HepG2 (cell line): ENCODE measurements around the gene ZER1. TPM values are rescaled to one million over a fixed set of nuclear protein-coding genes. Genes with fewer than 3 reads are reported as not detected.

Experiments used
- ARID3A ChIP-seq: IDR thresholded peaks from 2 replicates; pipeline ENCODE4 v1.6.1; 2012; ENCODE audit warnings: low read depth, low read length, improper control_type of control experiment
- ASH2L ChIP-seq: fragments of 300-600, 200-600 bp; sonication (generic); IDR thresholded peaks from 2 replicates; pipeline ENCODE4 v1.7.0; 2017; ENCODE audit warnings: low read depth, mild to moderate bottlenecking, moderate library complexity, mixed read lengths, low read length; ENCODE audit not compliant: insufficient read length
- CBX2 ChIP-seq, 2 experiments: fragments of 200-600 bp in 1 of 2; sonication (generic); formaldehyde crosslinking in 1 of 2; IDR thresholded peaks; 2 replicates each; pipeline versions ENCODE4 v1.7.0 to v1.8.1; 2018 to 2022; ENCODE audit warnings: low read depth in 2 of 2, low read length in 1 of 2, mild to moderate bottlenecking in 1 of 2, missing genetic modification reagents in 1 of 2
- E2F2 ChIP-seq: sonication (generic); formaldehyde crosslinking; IDR thresholded peaks from 2 replicates; pipeline ENCODE4 v1.4.0; 2020; ENCODE audit warnings: missing genetic modification reagents, borderline replicate concordance
- FOXP1 ChIP-seq, 2 experiments: fragments of 450-650 bp in 1 of 2; IDR thresholded peaks; 2 replicates each; pipeline ENCODE4 v1.6.1; 2017 to 2018; ENCODE audit warnings: antibody characterized with exemption in 1 of 2
- HES4 ChIP-seq: sonication (generic); formaldehyde crosslinking; IDR thresholded peaks from 2 replicates; pipeline ENCODE4 v1.9.0; 2021; ENCODE audit warnings: mild to moderate bottlenecking, missing genetic modification reagents, borderline replicate concordance
- KLF9 ChIP-seq: IDR thresholded peaks from 2 replicates; pipeline ENCODE4 v1.6.1; 2016; ENCODE audit warnings: low read depth
- POGZ ChIP-seq: sonication (generic); formaldehyde crosslinking; IDR thresholded peaks from 2 replicates; pipeline ENCODE4 v1.4.0; 2020; ENCODE audit warnings: mild to moderate bottlenecking, missing genetic modification reagents
- RERE ChIP-seq: IDR thresholded peaks from 2 replicates; pipeline ENCODE4 v1.6.1; 2016; ENCODE audit warnings: low read depth, missing genetic modification reagents, missing compliant biosample characterization
- RORA ChIP-seq: sonication (generic); formaldehyde crosslinking; IDR thresholded peaks from 2 replicates; pipeline ENCODE4 v1.5.0; 2020; ENCODE audit warnings: mild to moderate bottlenecking, missing genetic modification reagents, moderate library complexity
- SATB2 ChIP-seq: sonication (generic); formaldehyde crosslinking; IDR thresholded peaks from 2 replicates; pipeline ENCODE4 v1.5.0; 2020; ENCODE audit warnings: missing genetic modification reagents
- SIN3A ChIP-seq: IDR thresholded peaks from 2 replicates; pipeline ENCODE4 v1.6.1; 2011; ENCODE audit warnings: low read depth, mild to moderate bottlenecking, control low read depth, low read length, borderline replicate concordance
- TAF1 ChIP-seq: sonication (generic); formaldehyde crosslinking; IDR thresholded peaks from 2 replicates; pipeline ENCODE4 v1.4.0; 2020; ENCODE audit warnings: missing genetic modification reagents
- ZBTB21 ChIP-seq: sonication (generic); formaldehyde crosslinking; IDR thresholded peaks from 2 replicates; pipeline ENCODE4 v1.4.0; 2020; ENCODE audit warnings: missing genetic modification reagents
- ZNF143 ChIP-seq: sonication (generic); formaldehyde crosslinking; IDR thresholded peaks from 2 replicates; pipeline ENCODE4 v1.4.0; 2020; ENCODE audit warnings: missing genetic modification reagents
- ZNF333 ChIP-seq: sonication (generic); formaldehyde crosslinking; IDR thresholded peaks from 2 replicates; pipeline ENCODE4 v1.4.0; 2020; ENCODE audit warnings: mild to moderate bottlenecking, missing genetic modification reagents, borderline replicate concordance
- ZNF441 ChIP-seq: sonication (generic); formaldehyde crosslinking; IDR thresholded peaks from 2 replicates; pipeline ENCODE4 v1.7.0; 2021; ENCODE audit warnings: missing genetic modification reagents, borderline replicate concordance
- ZNF570 ChIP-seq: sonication (generic); formaldehyde crosslinking; IDR thresholded peaks from 2 replicates; pipeline ENCODE4 v1.4.0; 2020; ENCODE audit warnings: mild to moderate bottlenecking, missing genetic modification reagents, borderline replicate concordance
- polyA plus RNA-seq, 8 experiments: library from polyadenylated mRNA; depleted of rRNA in 3 of 8; stranded (reverse) in 7 of 8; unstranded in 1 of 8; fragments of >200 nt; fragmentation: Illumina TruSeq in 4 of 8; extraction: Trizol in 4 of 8; gene quantifications; 2 replicates each; pipeline versions ENCODE4 v1.2.1 to v1.2.3, GENCODE V29; 2011 to 2016; ENCODE audit warnings: low read depth in 4 of 8, missing spikeins in 1 of 8, mixed read lengths in 1 of 8; ENCODE audit not compliant: insufficient read depth in 1 of 8
- total RNA-seq, 5 experiments: library from RNA; depleted of rRNA; stranded (reverse); fragments of >200 nt; fragmentation: Illumina TruSeq; extraction: Trizol; gene quantifications; 2 replicates each; pipeline ENCODE4 v1.2.3, GENCODE V29; 2016; ENCODE audit warnings: low read depth in 1 of 5
- TF ChIP-seq, protein P1 (sequence below): fragments of 450-650 bp; IDR thresholded peaks from 2 replicates; pipeline ENCODE4 v1.6.1; 2016

Gene ZER1
- total and polyA plus RNA-seq, 2 of the 13 experiments (the other 11 are each of a cell fraction or from before 2014, with no cell fraction given): 7.7 to 40.0 TPM

GRCh38 chr9:128771745-128772519 lies at the start of gene ZER1 (continued):
- TF ChIP-seq RERE (CRISPR knock-in tag) (peak; percentile 31; the same call in 1 of the 2 replicates), ZNF143 (CRISPR knock-in tag) (peak; percentile 45; the same call in 1 of the 2 replicates), FOXP1 (IDR thresholded peaks at IDR 0.05) (no peak), FOXP1 (CRISPR knock-in tag; IDR thresholded peaks at IDR 0.05) (peak; percentile 35), ZNF441 (CRISPR knock-in tag) (peak; percentile 32; the same call in 1 of the 2 replicates), SATB2 (CRISPR knock-in tag) (no peak), ARID3A (no peak), CBX2 (IDR thresholded peaks at IDR 0.05; ENCODE audit: low read depth, low read length) (no peak), CBX2 (CRISPR knock-in tag; IDR thresholded peaks at IDR 0.05; ENCODE audit: low read depth) (no peak), ZNF570 (no peak), HES4 (CRISPR knock-in tag) (0 out of 2 replicates have a peak, but pooled peaks have one; percentile 28), ASH2L (peak; percentile 78), SIN3A (peak; percentile 74; the same call in 1 of the 2 replicates), RORA (CRISPR knock-in tag) (no peak), POGZ (CRISPR knock-in tag) (peak; percentile 77), TAF1 (CRISPR knock-in tag) (peak; percentile 90), E2F2 (CRISPR knock-in tag) (no peak), KLF9 (no peak), ZBTB21 (CRISPR knock-in tag) (no peak), ZNF333 (CRISPR knock-in tag) (no peak)
- TF ChIP-seq, protein P1, sequence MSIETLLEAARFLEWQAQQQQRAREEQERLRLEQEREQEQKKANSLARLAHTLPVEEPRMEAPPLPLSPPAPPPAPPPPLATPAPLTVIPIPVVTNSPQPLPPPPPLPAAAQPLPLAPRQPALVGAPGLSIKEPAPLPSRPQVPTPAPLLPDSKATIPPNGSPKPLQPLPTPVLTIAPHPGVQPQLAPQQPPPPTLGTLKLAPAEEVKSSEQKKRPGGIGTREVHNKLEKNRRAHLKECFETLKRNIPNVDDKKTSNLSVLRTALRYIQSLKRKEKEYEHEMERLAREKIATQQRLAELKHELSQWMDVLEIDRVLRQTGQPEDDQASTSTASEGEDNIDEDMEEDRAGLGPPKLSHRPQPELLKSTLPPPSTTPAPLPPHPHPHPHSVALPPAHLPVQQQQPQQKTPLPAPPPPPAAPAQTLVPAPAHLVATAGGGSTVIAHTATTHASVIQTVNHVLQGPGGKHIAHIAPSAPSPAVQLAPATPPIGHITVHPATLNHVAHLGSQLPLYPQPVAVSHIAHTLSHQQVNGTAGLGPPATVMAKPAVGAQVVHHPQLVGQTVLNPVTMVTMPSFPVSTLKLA: no peak; the same call in 1 of the 2 replicates
